Esophagus muscularis mucosa (tissue), 3 donors: ENCODE results near the gene SSR1.

Experiments
- CTCF ChIP-seq, 3 experiments: fragments of 200-600 bp in 2 of 3; fragments of 450-650 bp in 1 of 3; sonication (generic) in 2 of 3; IDR thresholded peaks; one replicate each; pipeline ENCODE4 v1.5.1; 2017 to 2019; ENCODE audit warnings: antibody characterized with exemption in 3 of 3, mild to moderate bottlenecking in 2 of 3, moderate library complexity in 1 of 3
- POLR2AphosphoS5 ChIP-seq, 2 donors: sonication (generic); formaldehyde crosslinking; IDR thresholded peaks; one replicate each; pipeline ENCODE4 v1.6.1; 2017; ENCODE audit warnings: antibody characterized with exemption in 2 of 2

DNA sequence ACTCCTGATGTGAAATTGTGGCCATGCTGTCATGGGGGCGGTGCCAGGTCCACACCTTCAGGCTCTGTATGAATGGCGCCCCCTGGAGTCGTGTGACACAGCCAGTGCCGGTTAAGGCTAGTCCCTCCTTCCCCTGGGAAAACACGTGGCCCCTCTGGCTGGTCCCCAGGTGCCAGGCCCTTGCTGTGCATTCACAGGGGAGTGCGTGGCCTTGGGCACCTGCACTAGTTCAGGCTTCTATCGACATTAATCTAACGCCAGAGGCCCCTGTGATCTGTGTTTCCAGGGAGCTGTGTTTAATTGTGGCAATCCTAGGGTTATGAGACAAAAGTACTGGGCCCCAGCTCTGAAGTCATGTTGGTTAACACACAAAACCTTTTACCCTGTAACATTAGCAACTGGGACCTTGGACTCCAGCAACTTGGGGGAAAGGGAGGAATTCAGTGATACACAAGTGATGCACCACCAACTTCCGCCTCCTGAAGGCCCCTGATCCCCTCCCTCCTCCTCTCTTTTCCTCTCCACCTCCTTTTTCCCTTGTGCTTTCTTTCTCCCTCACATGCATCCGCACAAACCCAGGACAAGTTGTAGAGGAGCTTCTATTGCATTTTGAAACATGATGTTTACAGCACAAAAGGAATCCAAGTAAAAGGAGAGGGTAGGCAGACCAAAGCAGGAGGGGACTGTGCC lies 74.0 kb downstream of the SSR1 start:
- TF ChIP-seq CTCF (IDR thresholded peaks at IDR 0.05) (peak; percentile 57 to 72 (median 65)), POLR2AphosphoS5 (IDR thresholded peaks at IDR 0.05) (peak in 1 of 2 donors; percentile 42)
